HCT116 (cell line): Measurements from ENCODE around the gene PTPN20.
"Not testable (repeated sequence)": the region's sequence is repeated elsewhere in the genome, so short reads cannot be mapped to it uniquely, and the experiment has no call there.

Source experiments
- EZH2 ChIP-seq: fragments of 200-600 bp; sonication (generic); IDR thresholded peaks from 2 replicates; pipeline ENCODE4 v1.6.1; 2017; ENCODE audit warnings: antibody characterized with exemption, mixed run types
- FOSL1 ChIP-seq: IDR thresholded peaks from 2 replicates; pipeline ENCODE4 v1.6.1; 2012; ENCODE audit warnings: low read depth
- POLR2A ChIP-seq: IDR thresholded peaks from 2 replicates; pipeline ENCODE4 v1.7.0; 2011; ENCODE audit warnings: borderline replicate concordance; ENCODE audit not compliant: insufficient read depth, insufficient read length; ENCODE audit errors: extremely low read depth
- TF ChIP-seq, protein P1 (sequence below), 3 experiments: fragments of 200-600 bp in 1 of 3; sonication (generic) in 1 of 3; IDR thresholded peaks in 2 of 3; conservative IDR thresholded peaks in 1 of 3; 2 replicates each; pipeline ENCODE4 v1.5.1; 2012 to 2017; ENCODE audit warnings: low read depth in 2 of 3, low read length in 2 of 3, antibody characterized with exemption in 1 of 3, borderline replicate concordance in 1 of 3, control low read depth in 1 of 3, mild to moderate bottlenecking in 1 of 3, mixed read lengths in 1 of 3, mixed run types in 1 of 3, moderate library complexity in 1 of 3; ENCODE audit not compliant: insufficient read depth in 1 of 3

DNA sequence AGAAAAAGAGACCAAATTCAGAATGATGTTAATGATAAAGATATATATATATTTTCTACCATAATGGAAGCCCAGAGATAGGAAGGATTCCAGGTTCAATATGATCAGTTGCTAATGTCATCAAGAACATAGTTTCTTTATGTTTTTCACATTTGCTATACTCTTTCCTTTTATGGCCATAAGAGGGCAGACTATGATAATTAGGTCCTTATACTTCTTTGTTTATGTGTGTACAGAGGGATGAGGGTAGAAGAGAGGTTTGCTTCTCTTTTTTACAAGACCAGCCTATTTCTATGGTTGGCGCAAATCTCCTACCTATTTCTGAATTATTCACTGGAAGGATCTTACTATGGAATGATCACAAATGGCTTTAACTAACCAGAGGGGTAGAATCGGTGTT lies 52.1 kb downstream of the PTPN20 start:
- TF ChIP-seq POLR2A, EZH2, FOSL1: not testable (repeated sequence)
- TF ChIP-seq, protein P1, sequence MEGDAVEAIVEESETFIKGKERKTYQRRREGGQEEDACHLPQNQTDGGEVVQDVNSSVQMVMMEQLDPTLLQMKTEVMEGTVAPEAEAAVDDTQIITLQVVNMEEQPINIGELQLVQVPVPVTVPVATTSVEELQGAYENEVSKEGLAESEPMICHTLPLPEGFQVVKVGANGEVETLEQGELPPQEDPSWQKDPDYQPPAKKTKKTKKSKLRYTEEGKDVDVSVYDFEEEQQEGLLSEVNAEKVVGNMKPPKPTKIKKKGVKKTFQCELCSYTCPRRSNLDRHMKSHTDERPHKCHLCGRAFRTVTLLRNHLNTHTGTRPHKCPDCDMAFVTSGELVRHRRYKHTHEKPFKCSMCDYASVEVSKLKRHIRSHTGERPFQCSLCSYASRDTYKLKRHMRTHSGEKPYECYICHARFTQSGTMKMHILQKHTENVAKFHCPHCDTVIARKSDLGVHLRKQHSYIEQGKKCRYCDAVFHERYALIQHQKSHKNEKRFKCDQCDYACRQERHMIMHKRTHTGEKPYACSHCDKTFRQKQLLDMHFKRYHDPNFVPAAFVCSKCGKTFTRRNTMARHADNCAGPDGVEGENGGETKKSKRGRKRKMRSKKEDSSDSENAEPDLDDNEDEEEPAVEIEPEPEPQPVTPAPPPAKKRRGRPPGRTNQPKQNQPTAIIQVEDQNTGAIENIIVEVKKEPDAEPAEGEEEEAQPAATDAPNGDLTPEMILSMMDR (IDR thresholded peaks at IDR 0.05 in 2 of 3, conservative IDR thresholded peaks at IDR 0.05 in 1 of 3; ENCODE audit: borderline replicate concordance in 1 of 3, insufficient read depth in 1 of 3, low read depth in 2 of 3, low read length in 2 of 3), result not testable (repeated sequence)
